ENCODE data around the gene TRIM71.
"Not testable (repeated sequence)": the region's sequence is repeated elsewhere in the genome, so short reads cannot be mapped to it uniquely, and the experiment has no call there.

DNA sequence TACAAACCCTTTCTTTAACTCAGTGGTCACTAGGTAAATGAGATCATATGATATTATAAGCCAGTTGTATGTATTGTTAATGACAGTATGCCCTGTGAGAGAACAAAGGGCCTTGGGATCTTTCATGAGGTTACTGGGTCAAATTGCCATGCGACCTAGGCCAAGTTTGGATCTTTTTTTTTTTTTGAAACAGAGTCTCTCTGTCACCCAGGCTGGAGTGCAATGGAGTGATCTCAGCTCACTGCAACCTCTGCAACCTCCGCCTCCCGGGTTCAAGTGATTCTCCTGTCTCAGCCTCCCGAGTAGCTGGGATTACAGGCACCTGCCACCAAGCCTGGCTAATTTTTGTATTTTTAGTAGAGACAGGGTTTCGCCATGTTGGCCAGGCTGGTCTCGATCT, 27.7 kb downstream of the TRIM71 start:
- not testable (repeated sequence) for TF ChIP-seq POLR2A, POLR2AphosphoS5 (IDR thresholded peaks at IDR 0.05)
- TF ChIP-seq, protein P1, sequence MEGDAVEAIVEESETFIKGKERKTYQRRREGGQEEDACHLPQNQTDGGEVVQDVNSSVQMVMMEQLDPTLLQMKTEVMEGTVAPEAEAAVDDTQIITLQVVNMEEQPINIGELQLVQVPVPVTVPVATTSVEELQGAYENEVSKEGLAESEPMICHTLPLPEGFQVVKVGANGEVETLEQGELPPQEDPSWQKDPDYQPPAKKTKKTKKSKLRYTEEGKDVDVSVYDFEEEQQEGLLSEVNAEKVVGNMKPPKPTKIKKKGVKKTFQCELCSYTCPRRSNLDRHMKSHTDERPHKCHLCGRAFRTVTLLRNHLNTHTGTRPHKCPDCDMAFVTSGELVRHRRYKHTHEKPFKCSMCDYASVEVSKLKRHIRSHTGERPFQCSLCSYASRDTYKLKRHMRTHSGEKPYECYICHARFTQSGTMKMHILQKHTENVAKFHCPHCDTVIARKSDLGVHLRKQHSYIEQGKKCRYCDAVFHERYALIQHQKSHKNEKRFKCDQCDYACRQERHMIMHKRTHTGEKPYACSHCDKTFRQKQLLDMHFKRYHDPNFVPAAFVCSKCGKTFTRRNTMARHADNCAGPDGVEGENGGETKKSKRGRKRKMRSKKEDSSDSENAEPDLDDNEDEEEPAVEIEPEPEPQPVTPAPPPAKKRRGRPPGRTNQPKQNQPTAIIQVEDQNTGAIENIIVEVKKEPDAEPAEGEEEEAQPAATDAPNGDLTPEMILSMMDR (IDR thresholded peaks at IDR 0.05), result not testable (repeated sequence)

Measured in breast epithelium (tissue), 3 donors.